GM12878 (cell line): Measurements from ENCODE around the gene INPP1. TPM values are rescaled to one million over a fixed set of nuclear protein-coding genes. Genes with fewer than 3 reads are reported as not detected.
A peak's percentile ranks its signal among the peaks of the same experiment; 100 is the strongest.

Source experiments
- ATF7 ChIP-seq: fragments of 450-650 bp; IDR thresholded peaks from 2 replicates; pipeline ENCODE4 v1.6.1; 2016; ENCODE audit warnings: low read depth, mild to moderate bottlenecking
- BACH1 ChIP-seq: fragments of 450-650 bp; IDR thresholded peaks from 2 replicates; pipeline ENCODE4 v1.6.1; 2017; ENCODE audit warnings: mild to moderate bottlenecking, borderline replicate concordance
- ETV6 ChIP-seq, 2 experiments: fragments of 450-650 bp in 1 of 2; IDR thresholded peaks in 1 of 2; conservative IDR thresholded peaks in 1 of 2; 2 replicates each; pipeline ENCODE4 v1.6.1; 2014; ENCODE audit warnings: antibody characterized with exemption in 1 of 2, borderline replicate concordance in 1 of 2, low read depth in 1 of 2, mild to moderate bottlenecking in 1 of 2, moderate library complexity in 1 of 2
- LARP7 ChIP-seq: fragments of 450-650 bp; IDR thresholded peaks from 2 replicates; pipeline ENCODE4 v1.6.1; 2017; ENCODE audit warnings: mild to moderate bottlenecking
- MYB ChIP-seq: fragments of 150-350 bp; IDR thresholded peaks from 2 replicates; pipeline ENCODE4 v1.6.1; 2014; ENCODE audit warnings: mild to moderate bottlenecking, low read depth, low read length, borderline replicate concordance
- NFXL1 ChIP-seq: fragments of 450-650 bp; IDR thresholded peaks from 2 replicates; pipeline ENCODE4 v1.6.1; 2017; ENCODE audit warnings: antibody characterized with exemption, mild to moderate bottlenecking, borderline replicate concordance
- NRF1 ChIP-seq: conservative IDR thresholded peaks from 2 replicates; pipeline ENCODE4 v1.6.1; 2011; ENCODE audit warnings: mild to moderate bottlenecking, low read depth, low read length, improper control_type of control experiment
- PAX5 ChIP-seq: IDR thresholded peaks from 2 replicates; pipeline ENCODE4 v1.6.1; 2011; ENCODE audit warnings: low read depth, low read length, borderline replicate concordance
- PAX8 ChIP-seq: fragments of 450-650 bp; IDR thresholded peaks from 2 replicates; pipeline ENCODE4 v1.6.1; 2017; ENCODE audit warnings: mild to moderate bottlenecking, moderate library complexity
- PKNOX1 ChIP-seq: fragments of 450-650 bp; IDR thresholded peaks from 2 replicates; pipeline ENCODE4 v1.6.1; 2016; ENCODE audit warnings: mild to moderate bottlenecking
- POLR2A ChIP-seq: IDR thresholded peaks from 2 replicates; pipeline ENCODE4 v1.6.1; 2011; ENCODE audit warnings: low read depth, mild to moderate bottlenecking, low read length
- RELA ChIP-seq: fragments of 450-650 bp; IDR thresholded peaks from 2 replicates; pipeline ENCODE4 v1.8.0; 2014; ENCODE audit warnings: borderline replicate concordance; ENCODE audit not compliant: partially characterized antibody
- SIN3A ChIP-seq: IDR thresholded peaks from 2 replicates; pipeline ENCODE4 v1.6.1; 2012; ENCODE audit warnings: low read depth, low read length, improper control_type of control experiment
- SMARCA5 ChIP-seq: fragments of 450-650 bp; IDR thresholded peaks from 2 replicates; pipeline ENCODE4 v1.6.1; 2017; ENCODE audit warnings: mild to moderate bottlenecking
- SMC3 ChIP-seq: IDR thresholded peaks from 2 replicates; pipeline ENCODE4 v1.6.1; 2011; ENCODE audit warnings: low read length, improper control_type of control experiment, borderline replicate concordance
- TARDBP ChIP-seq: IDR thresholded peaks from 2 replicates; pipeline ENCODE4 v1.6.1; 2016; ENCODE audit warnings: borderline replicate concordance
- ZNF217 ChIP-seq: fragments of 450-650 bp; IDR thresholded peaks from 2 replicates; pipeline ENCODE4 v1.6.1; 2017; ENCODE audit warnings: antibody characterized with exemption, mild to moderate bottlenecking
- ZNF384 ChIP-seq: IDR thresholded peaks from 2 replicates; pipeline ENCODE4 v1.6.1; 2012; ENCODE audit warnings: low read depth, mild to moderate bottlenecking, low read length, improper control_type of control experiment, borderline replicate concordance
- polyA plus RNA-seq, 11 experiments: library from polyadenylated mRNA; depleted of rRNA in 4 of 11; unstranded in 6 of 11; stranded (reverse) in 5 of 11; fragments of >200 nt; fragmentation: Nextera tagmentation in 4 of 11; fragmentation: Illumina TruSeq in 1 of 11; extraction: Ambion mirVana in 4 of 11; extraction: Trizol in 1 of 11; gene quantifications; 1 replicate in 1 of 11; 2 replicates in 10 of 11; pipeline versions ENCODE4 v1.2.1 to v1.2.3, GENCODE V29; 2011 to 2016; ENCODE audit warnings: inconsistent platforms in 2 of 11, missing spikeins in 2 of 11, low read depth in 1 of 11
- total RNA-seq, 4 experiments: library from RNA; depleted of rRNA in 3 of 4; stranded (reverse); fragments of >200 nt in 3 of 4; fragmentation: Illumina TruSeq in 1 of 4; extraction: Trizol in 1 of 4; gene quantifications; 2 replicates each; pipeline versions ENCODE4 v1.2.1 to v1.2.3, GENCODE V29; 2013 to 2021
- TF ChIP-seq, protein P1 (sequence below): fragments of 450-650 bp; IDR thresholded peaks from 2 replicates; pipeline ENCODE4 v1.6.1; 2018; ENCODE audit warnings: borderline replicate concordance, mild to moderate bottlenecking; ENCODE audit not compliant: partially characterized antibody
- TF ChIP-seq, protein P2 (sequence below): IDR thresholded peaks from 2 replicates; pipeline ENCODE4 v1.6.1; 2012; ENCODE audit warnings: low read depth, low read length, improper control_type of control experiment
- TF ChIP-seq, protein P3 (sequence below): IDR thresholded peaks from 2 replicates; pipeline ENCODE4 v1.6.1; 2011; ENCODE audit warnings: low read depth, mild to moderate bottlenecking, low read length, moderate library complexity, borderline replicate concordance; ENCODE audit errors: extremely low read depth
- TF ChIP-seq, protein P4 (sequence below): fragments of 450-650 bp; IDR thresholded peaks from 2 replicates; pipeline ENCODE4 v1.6.1; 2014; ENCODE audit warnings: mild to moderate bottlenecking

INPP1 gene
- total and polyA plus RNA-seq, 10 of the 15 experiments (the other 5 are each of a cell fraction or from before 2014, with no cell fraction given), result 3.3 to 17.9 (median 11.1) TPM

GRCh38 chr2:190319555-190320498, 23.6 kb upstream of the INPP1 start, which contains the start of gene HIBCH (continued):
- TF ChIP-seq, protein P1, sequence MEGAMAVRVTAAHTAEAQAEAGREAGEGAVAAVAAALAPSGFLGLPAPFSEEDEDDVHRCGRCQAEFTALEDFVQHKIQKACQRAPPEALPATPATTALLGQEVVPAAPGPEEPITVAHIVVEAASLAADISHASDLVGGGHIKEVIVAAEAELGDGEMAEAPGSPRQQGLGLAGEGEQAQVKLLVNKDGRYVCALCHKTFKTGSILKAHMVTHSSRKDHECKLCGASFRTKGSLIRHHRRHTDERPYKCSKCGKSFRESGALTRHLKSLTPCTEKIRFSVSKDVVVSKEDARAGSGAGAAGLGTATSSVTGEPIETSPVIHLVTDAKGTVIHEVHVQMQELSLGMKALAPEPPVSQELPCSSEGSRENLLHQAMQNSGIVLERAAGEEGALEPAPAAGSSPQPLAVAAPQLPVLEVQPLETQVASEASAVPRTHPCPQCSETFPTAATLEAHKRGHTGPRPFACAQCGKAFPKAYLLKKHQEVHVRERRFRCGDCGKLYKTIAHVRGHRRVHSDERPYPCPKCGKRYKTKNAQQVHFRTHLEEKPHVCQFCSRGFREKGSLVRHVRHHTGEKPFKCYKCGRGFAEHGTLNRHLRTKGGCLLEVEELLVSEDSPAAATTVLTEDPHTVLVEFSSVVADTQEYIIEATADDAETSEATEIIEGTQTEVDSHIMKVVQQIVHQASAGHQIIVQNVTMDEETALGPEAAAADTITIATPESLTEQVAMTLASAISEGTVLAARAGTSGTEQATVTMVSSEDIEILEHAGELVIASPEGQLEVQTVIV, result peak; percentile 63
- no peak for TF ChIP-seq SMC3
- TF ChIP-seq LARP7, result 0 out of 2 replicates have a peak, but pooled peaks have one; percentile 15
- TF ChIP-seq MYB, result 0 out of 2 replicates have a peak, but pooled peaks have one; percentile 37
- TF ChIP-seq ZNF384, result no peak
- TF ChIP-seq ATF7, result peak; percentile 38
- TF ChIP-seq, protein P2, sequence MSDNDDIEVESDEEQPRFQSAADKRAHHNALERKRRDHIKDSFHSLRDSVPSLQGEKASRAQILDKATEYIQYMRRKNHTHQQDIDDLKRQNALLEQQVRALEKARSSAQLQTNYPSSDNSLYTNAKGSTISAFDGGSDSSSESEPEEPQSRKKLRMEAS, result peak; percentile 59; the same call in 1 of the 2 replicates
- no peak for TF ChIP-seq TARDBP
- TF ChIP-seq NFXL1, result no peak
- TF ChIP-seq, protein P3, sequence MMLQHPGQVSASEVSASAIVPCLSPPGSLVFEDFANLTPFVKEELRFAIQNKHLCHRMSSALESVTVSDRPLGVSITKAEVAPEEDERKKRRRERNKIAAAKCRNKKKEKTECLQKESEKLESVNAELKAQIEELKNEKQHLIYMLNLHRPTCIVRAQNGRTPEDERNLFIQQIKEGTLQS, result no peak
- peak; percentile 9; the same call in 1 of the 2 replicates for TF ChIP-seq BACH1
- peak in 1 of 2 experiments; percentile 82; a peak in 2 of 4 replicates for TF ChIP-seq ETV6 (conservative IDR thresholded peaks at IDR 0.05 in 1 of 2, IDR thresholded peaks at IDR 0.05 in 1 of 2; ENCODE audit: borderline replicate concordance in 1 of 2, low read depth in 1 of 2)
- 0 out of 2 replicates have a peak, but pooled peaks have one; percentile 25 for TF ChIP-seq SMARCA5
- TF ChIP-seq ZNF217, result no peak
- peak; percentile 73; the same call in 1 of the 2 replicates for TF ChIP-seq PAX5
- TF ChIP-seq RELA, result peak; percentile 50
- TF ChIP-seq PKNOX1, result peak; percentile 46; the same call in 1 of the 2 replicates
- peak; percentile 89 for TF ChIP-seq POLR2A
- TF ChIP-seq PAX8, result no peak
- TF ChIP-seq, protein P4, sequence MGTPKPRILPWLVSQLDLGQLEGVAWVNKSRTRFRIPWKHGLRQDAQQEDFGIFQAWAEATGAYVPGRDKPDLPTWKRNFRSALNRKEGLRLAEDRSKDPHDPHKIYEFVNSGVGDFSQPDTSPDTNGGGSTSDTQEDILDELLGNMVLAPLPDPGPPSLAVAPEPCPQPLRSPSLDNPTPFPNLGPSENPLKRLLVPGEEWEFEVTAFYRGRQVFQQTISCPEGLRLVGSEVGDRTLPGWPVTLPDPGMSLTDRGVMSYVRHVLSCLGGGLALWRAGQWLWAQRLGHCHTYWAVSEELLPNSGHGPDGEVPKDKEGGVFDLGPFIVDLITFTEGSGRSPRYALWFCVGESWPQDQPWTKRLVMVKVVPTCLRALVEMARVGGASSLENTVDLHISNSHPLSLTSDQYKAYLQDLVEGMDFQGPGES, result no peak
- TF ChIP-seq SIN3A, result no peak; the same call in none of the 2 replicates
- 0 out of 2 replicates have a peak, but pooled peaks have one; percentile 16 for TF ChIP-seq NRF1
